ENCODE measurements around the gene EFNB2. TPM values are rescaled to one million over a fixed set of nuclear protein-coding genes. Genes with fewer than 3 reads are reported as not detected.
A peak's percentile ranks its signal among the peaks of the same experiment; 100 is the strongest.

The EFNB2 gene
- total RNA-seq, 1 experiment from 2014 or later: 2.2 TPM

- no peak for DNase-seq (ENCODE audit: extremely low read depth, low read depth)
Observed at GRCh38 chr13:106489849-106490568, 45.5 kb downstream of the EFNB2 start.

GRCh38 chr13:106488686-106489085 lies 46.8 kb downstream of the EFNB2 start:
- DNase-seq (ENCODE audit: extremely low read depth, low read depth): no peak

- no peak for DNase-seq (ENCODE audit: extremely low read depth, low read depth)
Observed at GRCh38 chr13:106488076-106488475, 47.4 kb downstream of the EFNB2 start.

GRCh38 chr13:106487129-106487528 lies 48.3 kb downstream of the EFNB2 start:
- no peak for DNase-seq (ENCODE audit: extremely low read depth, low read depth)

GRCh38 chr13:106486287-106486686 lies 49.2 kb downstream of the EFNB2 start:
- DNase-seq (ENCODE audit: extremely low read depth, low read depth): no peak

GRCh38 chr13:106484537-106485193 lies 50.8 kb downstream of the EFNB2 start:
- DNase-seq (ENCODE audit: extremely low read depth, low read depth): no peak

GRCh38 chr13:106484084-106484483 lies 51.4 kb downstream of the EFNB2 start:
- DNase-seq (ENCODE audit: extremely low read depth, low read depth): no peak

GRCh38 chr13:106481919-106482318 lies 53.5 kb downstream of the EFNB2 start:
- DNase-seq (ENCODE audit: extremely low read depth, low read depth): no peak

- no peak for DNase-seq (ENCODE audit: extremely low read depth, low read depth)
Observed at GRCh38 chr13:106480351-106480910, 55.0 kb downstream of the EFNB2 start.

GRCh38 chr13:106479929-106480328 lies 55.5 kb downstream of the EFNB2 start:
- DNase-seq (ENCODE audit: extremely low read depth, low read depth): no peak

- no peak for DNase-seq (ENCODE audit: extremely low read depth, low read depth)
Observed at GRCh38 chr13:106478116-106478515, 57.3 kb downstream of the EFNB2 start.

GRCh38 chr13:106477303-106477702 lies 58.2 kb downstream of the EFNB2 start:
- no peak for DNase-seq (ENCODE audit: extremely low read depth, low read depth)

GRCh38 chr13:106475852-106476251 lies 59.6 kb downstream of the EFNB2 start:
- DNase-seq (ENCODE audit: extremely low read depth, low read depth): no peak

GRCh38 chr13:106474912-106475311 lies 60.5 kb downstream of the EFNB2 start:
- no peak for DNase-seq (ENCODE audit: extremely low read depth, low read depth)

- DNase-seq (ENCODE audit: extremely low read depth, low read depth): no peak
Observed at GRCh38 chr13:106473154-106473553, 62.3 kb downstream of the EFNB2 start.

GRCh38 chr13:106472621-106473020 lies 62.8 kb downstream of the EFNB2 start:
- no peak for DNase-seq (ENCODE audit: extremely low read depth, low read depth)

GRCh38 chr13:106471957-106472543 lies 63.4 kb downstream of the EFNB2 start:
- DNase-seq (ENCODE audit: extremely low read depth, low read depth): peak; percentile 36

- no peak for DNase-seq (ENCODE audit: extremely low read depth, low read depth)
Observed at GRCh38 chr13:106470576-106470975, 64.9 kb downstream of the EFNB2 start.

GRCh38 chr13:106468744-106469590 lies 66.5 kb downstream of the EFNB2 start:
- DNase-seq (ENCODE audit: extremely low read depth, low read depth): no peak

GRCh38 chr13:106468207-106468606 lies 67.3 kb downstream of the EFNB2 start:
- DNase-seq (ENCODE audit: extremely low read depth, low read depth): no peak
